K562 (cell line): Measurements from ENCODE around the gene SLIRP. TPM values are rescaled to one million over a fixed set of nuclear protein-coding genes. Genes with fewer than 3 reads are reported as not detected.
"Not testable (repeated sequence)": the region's sequence is repeated elsewhere in the genome, so short reads cannot be mapped to it uniquely, and the experiment has no call there.

Experiments used
- ATAC-seq: fragments of 200-7000 bp; cut with Tn5 transposase; 3 replicates; pipeline ENCODE4 v1.9.1; 2020; ENCODE audit warnings: moderate library complexity
- BruUV-seq: library from RNA; stranded (reverse); fragments of 400-500 nt; replicated peaks from 2 replicates; lab custom pipeline; 2021; lab: Mats Ljungman, UMichigan
- CTCF ChIA-PET: fragments of 300-600 bp; formaldehyde crosslinking; extraction: SDS; loops from one replicate; lab custom pipeline; 2021; ENCODE audit warnings: low intra/inter-chr PET ratio; lab: Yijun Ruan, JAX
- POLR2A ChIA-PET: fragments of 300-600, 350-650 bp; sonication (Branson Sonifier 250); formaldehyde crosslinking; extraction: SDS; loops from one replicate; lab custom pipeline; 2021; ENCODE audit warnings: antibody characterized with exemption, inconsistent platforms; lab: Yijun Ruan, JAX
- DNase-seq, 4 experiments: peaks; one replicate each; pipeline versions ENCODE4 v3.0.0 to v3.0.0-alpha.2; 2011 to 2018; ENCODE audit warnings: low spot score in 3 of 4, mixed read lengths in 3 of 4; ENCODE audit errors: extremely low read depth in 1 of 4
- FAIRE-seq: peaks from 2 replicates; lab custom pipeline; 2011; peaks lifted over from hg19 to GRCh38; lab: Jason Lieb, UNC
- H2AFZ ChIP-seq: 2 replicates; pipeline ENCODE4 v1.6.0; 2011; ENCODE audit warnings: low read depth, low read length, control low read depth, inconsistent platforms
- H3K27ac ChIP-seq: fragments of 200-600 bp; 3 replicates; pipeline ENCODE4 v1.8.0; 2011; ENCODE audit warnings: low read depth, mild to moderate bottlenecking, control low read depth, inconsistent platforms, low read length, moderate library complexity, mixed read lengths; ENCODE audit errors: extremely low read depth
- H3K27me3 ChIP-seq, 2 experiments: fragments of 300-600 bp in 1 of 2; 2 replicates in 1 of 2; 3 replicates in 1 of 2; pipeline versions ENCODE4 v1.6.0 to v1.8.0; 2011; ENCODE audit warnings: inconsistent platforms in 2 of 2, low read length in 2 of 2, mild to moderate bottlenecking in 1 of 2, mixed read lengths in 1 of 2, moderate library complexity in 1 of 2; ENCODE audit not compliant: control insufficient read depth in 2 of 2, insufficient read depth in 2 of 2
- H3K36me3 ChIP-seq: fragments of 300-600 bp; 3 replicates; pipeline ENCODE4 v1.8.0; 2011; ENCODE audit warnings: mild to moderate bottlenecking, low read length, inconsistent platforms; ENCODE audit not compliant: control insufficient read depth, insufficient read depth
- H3K4me1 ChIP-seq, 2 experiments: fragments of 200-600 bp in 1 of 2; replicated peaks in 1 of 2; 2 replicates in 1 of 2; 3 replicates in 1 of 2; pipeline versions ENCODE4 v1.5.1 to v1.8.0; 2011; ENCODE audit warnings: inconsistent platforms in 2 of 2, low read length in 2 of 2, mild to moderate bottlenecking in 1 of 2, mixed read lengths in 1 of 2, moderate library complexity in 1 of 2; ENCODE audit not compliant: control insufficient read depth in 2 of 2, insufficient read depth in 2 of 2
- H3K4me2 ChIP-seq: 2 replicates; pipeline ENCODE4 v1.6.1; 2011; ENCODE audit warnings: low read length, control low read depth, inconsistent platforms, mixed read lengths; ENCODE audit not compliant: insufficient read depth
- H3K4me3 ChIP-seq: fragments of 200-600 bp; sonication (generic), shearing (Covaris generic); 2 replicates; pipeline ENCODE4 v1.5.1; 2016; ENCODE audit warnings: control low read depth, inconsistent platforms
- H3K79me2 ChIP-seq: fragments of 200-600 bp; 3 replicates; pipeline ENCODE4 v1.8.0; 2011; ENCODE audit warnings: low read length, inconsistent platforms; ENCODE audit not compliant: control insufficient read depth, insufficient read depth
- H3K9ac ChIP-seq, 2 experiments: 2 replicates each; pipeline versions ENCODE4 v1.6.0 to v1.6.1; 2011; ENCODE audit warnings: low read depth in 2 of 2, low read length in 2 of 2, control low read depth in 1 of 2, inconsistent platforms in 1 of 2, mild to moderate bottlenecking in 1 of 2, mixed read lengths in 1 of 2; ENCODE audit not compliant: insufficient read depth in 1 of 2
- H3K9me1 ChIP-seq: one replicate; pipeline ENCODE4 v1.6.0; 2011; ENCODE audit warnings: inconsistent platforms, mild to moderate bottlenecking, low read length, moderate library complexity; ENCODE audit not compliant: control insufficient read depth, insufficient read depth
- H3K9me3 ChIP-seq: replicated peaks from 2 replicates; pipeline ENCODE4 v1.5.1; 2011; ENCODE audit warnings: low read depth, low read length, inconsistent platforms; ENCODE audit not compliant: control insufficient read depth, insufficient read depth
- H4K20me1 ChIP-seq: replicated peaks from 2 replicates; pipeline ENCODE4 v1.6.1; 2011; ENCODE audit warnings: low read length, inconsistent platforms, mixed read lengths; ENCODE audit not compliant: control insufficient read depth, insufficient read depth
- PHB ChIP-seq: fragments of 250-450 bp; sonication (Bioruptor Pico); IDR thresholded peaks from 2 replicates; pipeline ENCODE4 v1.5.0; 2021
- PHB2 ChIP-seq: fragments of 450-650 bp; IDR thresholded peaks from 2 replicates; pipeline ENCODE4 v1.6.1; 2017; ENCODE audit warnings: low read depth
- POLR2G ChIP-seq: fragments of 200-400 bp; formaldehyde crosslinking; IDR thresholded peaks from 2 replicates; pipeline ENCODE4 v1.6.1; 2017; ENCODE audit warnings: low read depth, mild to moderate bottlenecking, antibody characterized with exemption, low read length, moderate library complexity
- RBFOX2 ChIP-seq: fragments of 200-400 bp; formaldehyde crosslinking; IDR thresholded peaks from 2 replicates; pipeline ENCODE4 v1.6.1; 2017; ENCODE audit warnings: low read depth, mild to moderate bottlenecking, low read length, moderate library complexity
- YBX1 ChIP-seq: fragments of 450-650 bp; IDR thresholded peaks from 2 replicates; pipeline ENCODE4 v1.7.1; 2016; ENCODE audit warnings: mild to moderate bottlenecking
- ZFPM2 ChIP-seq: fragments of 250-450 bp; sonication (Bioruptor Pico); IDR thresholded peaks from 2 replicates; pipeline ENCODE4 v1.5.1; 2022; ENCODE audit warnings: mild to moderate bottlenecking
- ZNF253 ChIP-seq: fragments of 250-450 bp; sonication (Bioruptor Pico); conservative IDR thresholded peaks from 2 replicates; pipeline ENCODE4 v1.6.1; 2021; ENCODE audit warnings: mild to moderate bottlenecking
- WGBS: fragments of 100-300 bp; shearing (Covaris generic); methylation state at CpG from one replicate; pipeline ENCODE4 v1.1.6; 2016; ENCODE audit warnings: low coverage, mixed read lengths; ENCODE audit not compliant: insufficient coverage; ENCODE audit errors: missing lambda C conversion rate; 5-methylcytosine and 5-hydroxymethylcytosine counted together
- in situ Hi-C: fragments of 300-500 bp; cut with MboI; formaldehyde crosslinking; loops from 4 replicates; pipeline ENCODE4 v1.15.0; 2018; ENCODE audit warnings: inconsistent platforms, mixed read lengths
- intact Hi-C: fragments of 100-400 bp; cut with micrococcal nuclease; formaldehyde crosslinking; loops from 2 replicates; pipeline ENCODE4 v1.14.2; 2022
- polyA plus RNA-seq, 8 experiments: library from polyadenylated mRNA; depleted of rRNA in 4 of 8; stranded (reverse) in 5 of 8; unstranded in 3 of 8; fragments of >200 nt; fragmentation: Nextera tagmentation in 2 of 8; fragmentation: Illumina TruSeq in 1 of 8; extraction: Ambion mirVana in 2 of 8; extraction: Trizol in 1 of 8; gene quantifications; 2 replicates each; pipeline versions ENCODE4 v1.2.1 to v1.2.3, GENCODE V29; 2011 to 2014; ENCODE audit warnings: inconsistent platforms in 1 of 8, missing spikeins in 1 of 8
- total RNA-seq, 7 experiments: library from RNA; depleted of rRNA in 6 of 7; stranded (reverse); fragments of >200 nt in 6 of 7; fragmentation: Illumina TruSeq in 2 of 7; extraction: Trizol in 2 of 7; gene quantifications; 2 replicates each; pipeline versions ENCODE4 v1.2.1 to v1.2.3, GENCODE V29; 2011 to 2021; ENCODE audit warnings: low replicate concordance in 1 of 7
- TF ChIP-seq, protein P1 (sequence below): fragments of 250-450 bp; sonication (Bioruptor Pico); IDR thresholded peaks from 2 replicates; pipeline ENCODE4 v1.8.0; 2022; ENCODE audit warnings: moderate library complexity, mild to moderate bottlenecking, inconsistent platforms

Gene SLIRP
- total and polyA plus RNA-seq, 9 of the 15 experiments (the other 6 are each of a cell fraction or from before 2014, with no cell fraction given) = 251 to 1,905 (median 491) TPM

- TF ChIP-seq PHB2 (no peak), PHB (CRISPR knock-in tag) (no peak), YBX1 (no peak), ZNF253 (CRISPR knock-in tag) (no peak), ZFPM2 (CRISPR knock-in tag) (no peak)
- TF ChIP-seq, protein P1, sequence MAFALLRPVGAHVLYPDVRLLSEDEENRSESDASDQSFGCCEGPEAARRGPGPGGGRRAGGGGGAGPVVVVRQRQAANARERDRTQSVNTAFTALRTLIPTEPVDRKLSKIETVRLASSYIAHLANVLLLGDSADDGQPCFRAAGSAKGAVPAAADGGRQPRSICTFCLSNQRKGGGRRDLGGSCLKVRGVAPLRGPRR (CRISPR knock-in tag) = no peak
- TF ChIP-seq, all 486 proteins: peak for 0
- Histone ChIP-seq H4K20me1 (no peaks in the 10 kb centered on the region), H3K79me2 (peaks cover 5% of the 10 kb centered on the region; the same call in 2 of the 3 replicates), H3K27ac (no peak overlapping the region), H3K9ac (no peak overlapping the region), H3K9me3 (no peaks in the 10 kb centered on the region), H3K4me2 (no peak overlapping the region), H3K27me3 (no peaks in the 10 kb centered on the region), H3K4me1 (no peaks in the 10 kb centered on the region), H3K9me1 (no peaks in the 10 kb centered on the region), H2AFZ (no peak overlapping the region), H3K36me3 (peaks cover 61% of the 10 kb centered on the region), H3K4me3 (no peak overlapping the region)
- CTCF ChIA-PET = no interaction called here
- no TSS peak for BruUV-seq
- FAIRE-seq (no peak), ATAC-seq (no peak), DNase-seq (no peak)
- 90% methylated on average over 3 of the region's 4 CpGs for WGBS
- intact Hi-C loops (no loop called here), in situ Hi-C loops (no loop called here)
- POLR2A ChIA-PET = interaction anchor here (0.8 kb wide), 1 partner anchor 8 kb away, joined by 3 read pairs; no protein-coding TSS in a partner anchor
Observed at GRCh38 chr14:77746064-77746702, 38.3 kb downstream of the SLIRP start.

DNA sequence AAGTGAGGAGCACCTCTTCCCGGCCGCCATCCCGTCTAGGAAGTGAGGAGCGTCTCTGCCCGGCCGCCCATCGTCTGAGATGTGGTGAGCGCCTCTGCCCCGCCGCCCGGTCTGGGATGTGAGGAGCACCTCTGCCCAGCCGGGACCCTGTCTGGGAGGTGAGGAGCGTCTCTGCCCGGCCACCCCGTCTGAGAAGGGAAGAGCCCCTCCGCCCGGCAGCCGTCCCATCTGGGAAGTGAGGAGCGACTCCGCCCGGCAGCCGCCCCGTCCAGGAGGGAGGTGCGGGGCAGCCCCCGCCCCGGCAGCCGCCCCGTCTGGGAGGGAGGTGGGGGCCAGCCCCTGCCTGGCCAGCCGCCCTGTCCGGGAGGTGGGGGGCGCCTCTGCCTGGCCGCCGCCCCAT lies 39.5 kb downstream of the SLIRP start:
- not testable (repeated sequence) for H3K27ac ChIP-seq

More for the DNA sequence above, 39.5 kb downstream of the SLIRP start:
- H3K4me3 ChIP-seq, ATAC-seq, CTCF ChIA-PET, H3K4me1 ChIP-seq: not testable (repeated sequence)
- no CpG with 5 or more reads among the region's 33 CpGs for WGBS
- TF ChIP-seq RBFOX2 = 0 out of 2 replicates have a peak, but pooled peaks have one; percentile 29
- 0 out of 2 replicates have a peak, but pooled peaks have one; percentile 19 for TF ChIP-seq POLR2G
- TF ChIP-seq, all 486 proteins: peak for 2; not testable (repeated sequence) for 484
- H3K9me3 ChIP-seq, H3K79me2 ChIP-seq, H4K20me1 ChIP-seq, FAIRE-seq, DNase-seq, BruUV-seq, POLR2A ChIA-PET, H3K9me1 ChIP-seq, intact Hi-C loops, H3K4me2 ChIP-seq, in situ Hi-C loops, H3K9ac ChIP-seq, H3K27me3 ChIP-seq, H2AFZ ChIP-seq: not testable (repeated sequence)
- H3K36me3 ChIP-seq = peaks cover 65% of the 10 kb centered on the region
